ENCODE measurements around the gene PIGZ. TPM values are rescaled to one million over a fixed set of nuclear protein-coding genes. Genes with fewer than 3 reads are reported as not detected.

The PIGZ gene
- total RNA-seq, 4 donors from 2014 or later = 0.29 to 21.5 (median 2.3) TPM

DNA sequence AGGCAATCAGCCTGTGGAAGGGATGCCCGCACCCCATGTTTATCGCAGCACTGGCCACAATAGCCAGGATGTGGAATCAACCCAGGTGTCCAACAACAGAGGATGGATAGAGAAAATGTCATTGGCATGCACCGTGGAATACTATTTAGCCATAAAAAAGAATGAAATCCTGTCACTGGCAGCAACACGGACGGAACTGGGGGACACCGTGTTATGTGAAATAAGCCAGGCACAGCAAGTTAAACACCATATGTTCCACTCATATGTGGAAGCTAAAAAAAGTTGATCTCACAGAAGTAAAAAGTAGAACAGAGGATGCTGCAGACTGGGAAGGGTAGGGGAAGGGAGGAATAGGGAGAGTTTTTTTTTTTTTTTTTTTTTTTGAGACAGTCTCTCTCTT is 45.4 kb upstream of the PIGZ start:
- TF ChIP-seq, protein P1, sequence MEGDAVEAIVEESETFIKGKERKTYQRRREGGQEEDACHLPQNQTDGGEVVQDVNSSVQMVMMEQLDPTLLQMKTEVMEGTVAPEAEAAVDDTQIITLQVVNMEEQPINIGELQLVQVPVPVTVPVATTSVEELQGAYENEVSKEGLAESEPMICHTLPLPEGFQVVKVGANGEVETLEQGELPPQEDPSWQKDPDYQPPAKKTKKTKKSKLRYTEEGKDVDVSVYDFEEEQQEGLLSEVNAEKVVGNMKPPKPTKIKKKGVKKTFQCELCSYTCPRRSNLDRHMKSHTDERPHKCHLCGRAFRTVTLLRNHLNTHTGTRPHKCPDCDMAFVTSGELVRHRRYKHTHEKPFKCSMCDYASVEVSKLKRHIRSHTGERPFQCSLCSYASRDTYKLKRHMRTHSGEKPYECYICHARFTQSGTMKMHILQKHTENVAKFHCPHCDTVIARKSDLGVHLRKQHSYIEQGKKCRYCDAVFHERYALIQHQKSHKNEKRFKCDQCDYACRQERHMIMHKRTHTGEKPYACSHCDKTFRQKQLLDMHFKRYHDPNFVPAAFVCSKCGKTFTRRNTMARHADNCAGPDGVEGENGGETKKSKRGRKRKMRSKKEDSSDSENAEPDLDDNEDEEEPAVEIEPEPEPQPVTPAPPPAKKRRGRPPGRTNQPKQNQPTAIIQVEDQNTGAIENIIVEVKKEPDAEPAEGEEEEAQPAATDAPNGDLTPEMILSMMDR (IDR thresholded peaks at IDR 0.05) = no peak
- TF ChIP-seq POLR2A (IDR thresholded peaks at IDR 0.05) = no peak

DNA sequence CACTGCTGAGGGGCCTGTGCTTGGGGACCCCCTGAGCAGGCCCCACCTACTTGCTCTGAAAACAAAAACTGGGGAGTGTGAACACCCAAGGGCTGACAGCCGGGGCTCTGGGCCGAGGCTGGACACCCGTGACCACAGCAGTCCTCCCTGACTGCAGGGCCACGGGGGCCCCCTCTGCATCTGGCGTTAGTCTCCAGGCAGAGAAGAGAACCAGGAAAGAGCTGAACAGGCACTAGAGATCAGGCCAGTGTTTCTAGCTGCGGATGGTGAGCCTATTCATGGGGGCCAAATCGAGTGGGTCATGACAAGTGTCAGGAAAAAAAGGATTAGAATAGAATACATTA is 43.9 kb upstream of the PIGZ start:
- Histone ChIP-seq H3K36me3 (no peaks in the 10 kb centered on the region), H3K27me3 (no peaks in the 10 kb centered on the region), H3K27ac (no peak overlapping the region), H3K4me1 (no peaks in the 10 kb centered on the region), H3K9me3 (no peaks in the 10 kb centered on the region), H3K4me3 (no peak overlapping the region)
- TF ChIP-seq POLR2A (IDR thresholded peaks at IDR 0.05) = no peak
- TF ChIP-seq, protein P1 (IDR thresholded peaks at IDR 0.05) = no peak
- DNase-seq = no peak
- intact Hi-C loops (cut with DNase I; ENCODE audit: low total_unique reads) = no loop called here

More for the DNA sequence above, 45.4 kb upstream of the PIGZ start:
- Histone ChIP-seq H3K27me3 (no peaks in the 10 kb centered on the region), H3K27ac (no peak overlapping the region), H3K9me3 (no peaks in the 10 kb centered on the region), H3K36me3 (no peaks in the 10 kb centered on the region), H3K4me1 (no peaks in the 10 kb centered on the region), H3K4me3 (no peak overlapping the region)
- intact Hi-C loops (cut with DNase I; ENCODE audit: low total_unique reads) = no loop called here
- DNase-seq = no peak

DNA sequence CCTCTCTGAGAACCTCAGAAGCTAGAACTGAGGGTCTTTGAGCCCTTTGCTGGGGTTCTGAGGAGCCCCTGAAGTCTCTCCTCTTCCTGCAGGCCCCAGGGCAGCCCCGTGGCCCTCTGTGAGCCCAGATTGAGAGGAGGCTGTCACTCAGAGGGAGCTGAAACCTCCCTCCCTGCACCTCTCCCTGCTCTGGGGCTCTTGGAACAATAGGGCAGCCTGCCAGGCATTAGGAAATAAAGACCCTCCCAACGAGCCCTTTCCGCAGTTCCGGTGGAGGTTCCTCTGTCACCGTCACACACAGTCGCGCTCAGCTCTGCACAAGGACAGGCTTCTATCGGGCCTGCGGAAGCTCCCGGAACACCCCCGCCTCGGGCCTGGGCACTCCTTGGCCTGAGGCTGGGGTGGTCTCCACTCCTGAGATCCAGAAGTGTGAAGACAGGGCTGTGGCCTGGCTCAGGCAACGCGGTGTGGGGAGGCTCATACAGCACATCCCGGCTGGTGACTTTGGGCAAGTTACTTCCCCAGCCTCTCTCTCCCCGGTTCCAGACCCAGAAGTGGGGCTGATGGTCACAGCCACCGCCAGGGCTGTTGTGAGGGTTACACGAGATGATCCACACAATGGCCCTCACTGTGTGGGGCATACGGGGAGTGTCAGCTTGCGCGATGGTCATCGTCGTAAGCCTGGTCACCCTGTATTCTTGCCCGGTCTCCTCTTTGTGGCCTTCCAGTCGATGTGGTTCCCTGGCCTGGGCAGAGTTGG is 43.3 kb upstream of the PIGZ start:
- H3K4me3 ChIP-seq = no peak overlapping the region
- DNase-seq = no peak
- no peaks in the 10 kb centered on the region for H3K4me1 ChIP-seq
- intact Hi-C loops (cut with DNase I; ENCODE audit: low total_unique reads) = no loop called here
- no peaks in the 10 kb centered on the region for H3K36me3 ChIP-seq
- no peaks in the 10 kb centered on the region for H3K9me3 ChIP-seq
- H3K27ac ChIP-seq = no peak overlapping the region
- H3K27me3 ChIP-seq = no peaks in the 10 kb centered on the region
- no peak for TF ChIP-seq POLR2A (IDR thresholded peaks at IDR 0.05)
- TF ChIP-seq, protein P1 (IDR thresholded peaks at IDR 0.05) = no peak

DNA sequence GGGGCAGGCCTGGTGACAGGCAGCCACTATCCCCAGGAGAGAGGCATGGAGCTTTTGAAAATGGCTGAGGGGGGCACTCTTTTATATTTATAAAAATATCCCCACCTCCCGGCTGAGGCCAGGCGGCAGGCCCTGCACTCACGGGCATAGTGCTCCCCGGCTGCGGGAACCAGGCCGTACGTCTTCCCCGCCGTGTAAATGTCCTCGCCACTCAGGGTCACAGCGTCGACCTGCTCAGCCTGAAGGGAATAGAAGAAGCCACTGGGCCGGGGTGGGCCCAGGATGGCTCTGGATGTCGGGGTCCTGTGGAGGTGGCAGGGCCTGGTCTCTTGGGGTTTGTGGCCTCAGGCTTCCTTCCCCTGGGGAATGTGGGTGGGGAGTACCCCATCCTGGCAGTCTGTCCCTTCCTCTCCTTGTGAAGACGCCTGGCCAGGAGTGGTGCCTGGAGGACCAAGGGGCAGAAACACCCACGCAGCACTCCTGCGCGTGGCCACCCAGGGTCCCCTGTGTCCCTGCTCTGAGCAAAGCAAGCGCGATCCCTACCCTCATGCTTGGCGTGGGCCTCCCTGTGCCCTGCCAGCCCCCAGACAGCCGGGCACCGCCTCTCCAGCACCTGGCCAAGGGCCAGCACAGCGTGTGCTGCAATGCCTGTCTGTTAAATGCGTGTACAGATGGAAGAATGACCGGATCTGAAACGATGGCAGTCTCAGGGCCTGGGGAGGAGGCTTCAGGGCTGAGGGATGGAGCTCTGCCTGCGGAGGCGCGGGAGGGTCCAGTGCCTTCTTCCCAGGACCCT is 42.1 kb upstream of the PIGZ start:
- no peaks in the 10 kb centered on the region for H3K27me3 ChIP-seq
- H3K4me1 ChIP-seq = no peaks in the 10 kb centered on the region
- TF ChIP-seq, protein P1 (IDR thresholded peaks at IDR 0.05) = no peak
- TF ChIP-seq POLR2A (IDR thresholded peaks at IDR 0.05) = no peak
- H3K27ac ChIP-seq = no peak overlapping the region
- no peaks in the 10 kb centered on the region for H3K36me3 ChIP-seq
- DNase-seq = no peak
- intact Hi-C loops (cut with DNase I; ENCODE audit: low total_unique reads) = no loop called here
- no peak overlapping the region for H3K4me3 ChIP-seq
- H3K9me3 ChIP-seq = no peaks in the 10 kb centered on the region

DNA sequence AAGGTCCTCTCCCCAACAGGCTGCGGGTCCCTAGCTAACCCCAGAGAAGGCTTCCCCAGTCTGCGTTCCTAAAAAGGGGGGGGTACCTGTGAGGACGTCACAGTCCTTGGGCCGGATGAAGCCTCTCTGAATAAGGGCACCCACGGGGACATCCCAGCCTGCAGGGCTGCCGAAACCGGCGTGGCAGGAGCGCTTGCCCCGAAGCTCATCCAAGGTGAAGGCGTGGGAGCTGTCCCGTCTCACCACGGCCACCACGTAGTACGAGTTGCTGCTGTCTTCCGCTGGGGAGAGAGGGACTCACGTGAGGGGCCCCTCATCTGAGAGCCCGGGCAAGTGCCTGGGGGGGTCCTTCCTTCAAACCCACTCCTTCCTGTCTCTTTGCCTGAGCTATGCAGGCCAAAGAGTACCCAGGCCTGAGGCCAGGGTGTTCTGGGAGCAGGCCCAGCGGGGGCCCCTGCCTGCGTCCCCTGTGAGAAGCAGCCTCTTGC is 40.9 kb upstream of the PIGZ start:
- intact Hi-C loops (cut with DNase I; ENCODE audit: low total_unique reads) = loop anchor here (10.0 kb wide), 1 partner anchor 175 kb away; no protein-coding TSS in a partner anchor
- H3K4me1 ChIP-seq = no peaks in the 10 kb centered on the region
- H3K4me3 ChIP-seq = no peak overlapping the region
- no peaks in the 10 kb centered on the region for H3K27me3 ChIP-seq
- H3K36me3 ChIP-seq = no peaks in the 10 kb centered on the region
- H3K9me3 ChIP-seq = no peaks in the 10 kb centered on the region
- no peak for DNase-seq
- TF ChIP-seq, protein P1 (IDR thresholded peaks at IDR 0.05) = no peak
- TF ChIP-seq POLR2A (IDR thresholded peaks at IDR 0.05) = no peak
- H3K27ac ChIP-seq = no peak overlapping the region

All from uterus (tissue), 4 donors.